Measurements from ENCODE around the gene VKORC1L1. TPM values are rescaled to one million over a fixed set of nuclear protein-coding genes. Genes with fewer than 3 reads are reported as not detected.
A peak's percentile ranks its signal among the peaks of the same experiment; 100 is the strongest.

The VKORC1L1 gene
- total and polyA plus RNA-seq, 9 of the 15 experiments (the other 6 are each of a cell fraction or from before 2014, with no cell fraction given) = 6.8 to 36.5 (median 19.3) TPM

DNA sequence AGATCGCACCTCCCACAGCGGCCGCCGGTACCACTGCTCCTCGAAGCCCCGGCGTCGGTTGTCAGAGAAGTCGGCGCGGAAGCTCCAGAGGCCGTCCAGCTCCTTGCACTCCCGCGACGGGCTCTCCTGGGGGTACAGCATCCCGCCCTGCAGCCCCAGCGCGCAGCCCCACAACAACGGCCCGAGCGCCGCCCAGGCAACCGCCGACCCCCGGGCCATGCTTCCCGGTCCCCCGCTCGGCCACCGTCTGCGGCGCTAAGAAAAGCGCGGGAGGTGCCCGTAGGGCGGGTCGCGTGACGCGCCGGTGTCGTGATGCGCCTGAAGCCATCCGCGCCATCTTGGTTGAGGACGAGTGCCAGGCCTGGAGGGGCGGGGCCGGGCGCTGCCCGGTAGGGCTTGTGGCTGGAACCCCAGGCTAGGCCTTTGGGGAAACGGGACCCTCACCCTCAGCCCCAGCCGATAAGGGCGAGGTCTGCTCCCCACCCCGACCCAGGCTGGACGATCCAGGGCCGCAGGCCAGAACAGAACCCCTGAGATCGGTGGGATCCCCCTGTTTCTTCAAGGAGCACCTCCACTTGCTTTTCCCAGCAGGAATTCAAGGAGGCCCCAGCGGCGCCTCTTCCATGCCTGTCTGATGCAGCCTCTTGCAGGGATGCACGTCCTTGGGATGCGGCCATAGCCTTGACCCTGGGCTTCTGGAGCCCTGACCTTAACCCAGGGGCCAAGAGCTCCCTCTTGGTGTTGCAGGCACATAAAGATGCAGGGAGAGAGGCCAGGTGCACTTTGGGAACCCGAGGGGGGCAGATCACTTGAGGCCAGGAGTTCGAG is 109.3 kb downstream of the VKORC1L1 start, which contains the start of gene GUSB (continued):
- TF ChIP-seq, protein P1, sequence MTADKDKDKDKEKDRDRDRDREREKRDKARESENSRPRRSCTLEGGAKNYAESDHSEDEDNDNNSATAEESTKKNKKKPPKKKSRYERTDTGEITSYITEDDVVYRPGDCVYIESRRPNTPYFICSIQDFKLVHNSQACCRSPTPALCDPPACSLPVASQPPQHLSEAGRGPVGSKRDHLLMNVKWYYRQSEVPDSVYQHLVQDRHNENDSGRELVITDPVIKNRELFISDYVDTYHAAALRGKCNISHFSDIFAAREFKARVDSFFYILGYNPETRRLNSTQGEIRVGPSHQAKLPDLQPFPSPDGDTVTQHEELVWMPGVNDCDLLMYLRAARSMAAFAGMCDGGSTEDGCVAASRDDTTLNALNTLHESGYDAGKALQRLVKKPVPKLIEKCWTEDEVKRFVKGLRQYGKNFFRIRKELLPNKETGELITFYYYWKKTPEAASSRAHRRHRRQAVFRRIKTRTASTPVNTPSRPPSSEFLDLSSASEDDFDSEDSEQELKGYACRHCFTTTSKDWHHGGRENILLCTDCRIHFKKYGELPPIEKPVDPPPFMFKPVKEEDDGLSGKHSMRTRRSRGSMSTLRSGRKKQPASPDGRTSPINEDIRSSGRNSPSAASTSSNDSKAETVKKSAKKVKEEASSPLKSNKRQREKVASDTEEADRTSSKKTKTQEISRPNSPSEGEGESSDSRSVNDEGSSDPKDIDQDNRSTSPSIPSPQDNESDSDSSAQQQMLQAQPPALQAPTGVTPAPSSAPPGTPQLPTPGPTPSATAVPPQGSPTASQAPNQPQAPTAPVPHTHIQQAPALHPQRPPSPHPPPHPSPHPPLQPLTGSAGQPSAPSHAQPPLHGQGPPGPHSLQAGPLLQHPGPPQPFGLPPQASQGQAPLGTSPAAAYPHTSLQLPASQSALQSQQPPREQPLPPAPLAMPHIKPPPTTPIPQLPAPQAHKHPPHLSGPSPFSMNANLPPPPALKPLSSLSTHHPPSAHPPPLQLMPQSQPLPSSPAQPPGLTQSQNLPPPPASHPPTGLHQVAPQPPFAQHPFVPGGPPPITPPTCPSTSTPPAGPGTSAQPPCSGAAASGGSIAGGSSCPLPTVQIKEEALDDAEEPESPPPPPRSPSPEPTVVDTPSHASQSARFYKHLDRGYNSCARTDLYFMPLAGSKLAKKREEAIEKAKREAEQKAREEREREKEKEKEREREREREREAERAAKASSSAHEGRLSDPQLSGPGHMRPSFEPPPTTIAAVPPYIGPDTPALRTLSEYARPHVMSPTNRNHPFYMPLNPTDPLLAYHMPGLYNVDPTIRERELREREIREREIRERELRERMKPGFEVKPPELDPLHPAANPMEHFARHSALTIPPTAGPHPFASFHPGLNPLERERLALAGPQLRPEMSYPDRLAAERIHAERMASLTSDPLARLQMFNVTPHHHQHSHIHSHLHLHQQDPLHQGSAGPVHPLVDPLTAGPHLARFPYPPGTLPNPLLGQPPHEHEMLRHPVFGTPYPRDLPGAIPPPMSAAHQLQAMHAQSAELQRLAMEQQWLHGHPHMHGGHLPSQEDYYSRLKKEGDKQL (CRISPR knock-in tag; IDR thresholded peaks at IDR 0.05; ENCODE audit: borderline replicate concordance) = no peak
- peak; percentile 86 for TF ChIP-seq GABPB1 (CRISPR knock-in tag; IDR thresholded peaks at IDR 0.05)
- peak; percentile 45 for TF ChIP-seq TCF3 (CRISPR knock-in tag; IDR thresholded peaks at IDR 0.05)
- TF ChIP-seq ETS1 (conservative IDR thresholded peaks at IDR 0.05; ENCODE audit: control insufficient read depth, low read depth, low read length) = peak; percentile 99
- TF ChIP-seq KAT7 (CRISPR knock-in tag; IDR thresholded peaks at IDR 0.05; ENCODE audit: borderline replicate concordance) = peak; percentile 58; the same call in 1 of the 2 replicates
- TF ChIP-seq NRF1 (conservative IDR thresholded peaks at IDR 0.05 in 1 of 2, IDR thresholded peaks at IDR 0.05 in 1 of 2) = peak; percentile 77 to 83
- TF ChIP-seq POLR3G (IDR thresholded peaks at IDR 0.05; ENCODE audit: extremely low read depth, insufficient read length, insufficient replicate concordance) = no peak
- TF ChIP-seq YY1 (IDR thresholded peaks at IDR 0.05; ENCODE audit: borderline replicate concordance in 1 of 3, control insufficient read depth in 1 of 3, extremely low read depth in 1 of 3, insufficient read depth in 3 of 3, insufficient read length in 1 of 3, insufficient replicate concordance in 2 of 3, low read depth in 1 of 3, low read length in 2 of 3) = peak; percentile 98 to 100 (median 100)
- peak; percentile 99 for TF ChIP-seq L3MBTL2 (IDR thresholded peaks at IDR 0.05)
- no peak for TF ChIP-seq ESRRB (CRISPR knock-in tag; IDR thresholded peaks at IDR 0.05; ENCODE audit: borderline replicate concordance)
- TF ChIP-seq CAMTA2 (CRISPR knock-in tag; conservative IDR thresholded peaks at IDR 0.05) = peak; percentile 85; the same call in 1 of the 2 replicates
